Stimulated activated CD4-positive, alpha-beta T cell treated with anti-CD3 and anti-CD28 coated beads, Interleukin-15, amount 100 ng/mL, for 48 hours (primary cell): ENCODE measurements around the gene TMEM42.

Source experiments
- DNase-seq, 2 donors: peaks; one replicate each; pipeline ENCODE4 v3.0.0-alpha.2; 2020; ENCODE audit warnings: low read depth in 2 of 2

TMEM42 gene

DNA sequence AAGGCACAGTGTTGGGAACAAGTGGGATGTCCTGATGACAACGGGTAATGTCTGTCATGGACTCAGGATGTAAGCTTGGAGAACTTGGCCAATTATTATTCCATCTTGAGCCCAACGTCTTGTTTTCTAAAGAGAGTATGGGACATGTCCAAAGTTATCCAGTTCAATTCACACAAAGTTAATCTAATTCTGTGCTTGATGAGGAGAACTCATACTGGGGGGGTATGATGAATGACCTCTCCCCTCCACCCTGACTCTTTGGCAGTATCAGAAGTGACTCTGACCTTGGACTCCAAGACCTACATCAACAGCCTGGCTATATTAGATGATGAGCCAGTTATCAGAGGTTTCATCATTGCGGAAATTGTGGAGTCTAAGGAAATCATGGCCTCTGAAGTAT, 49.0 kb downstream of the TMEM42 start:
- no peak for DNase-seq

DNA sequence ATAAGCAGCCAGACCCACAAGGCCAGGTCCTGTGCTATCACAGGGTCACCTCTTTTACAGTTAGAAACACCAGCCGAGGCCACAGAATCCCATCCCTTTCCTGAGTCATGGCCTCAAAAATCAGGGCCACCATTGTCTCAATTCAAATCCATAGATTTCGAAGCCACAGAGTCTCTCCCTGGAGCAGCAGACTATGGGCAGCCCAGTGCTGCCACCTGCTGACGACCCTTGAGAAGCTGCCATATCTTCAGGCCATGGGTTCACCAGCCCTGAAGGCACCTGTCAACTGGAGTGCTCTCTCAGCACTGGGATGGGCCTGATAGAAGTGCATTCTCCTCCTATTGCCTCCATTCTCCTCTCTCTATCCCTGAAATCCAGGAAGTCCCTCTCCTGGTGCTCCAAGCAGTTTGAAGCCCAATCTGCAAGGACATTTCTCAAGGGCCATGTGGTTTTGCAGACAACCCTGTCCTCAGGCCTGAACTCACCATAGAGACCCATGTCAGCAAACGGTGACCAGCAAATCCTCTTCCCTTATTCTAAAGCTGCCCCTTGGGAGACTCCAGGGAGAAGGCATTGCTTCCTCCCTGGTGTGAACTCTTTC, 52.3 kb downstream of the TMEM42 start:
- peak; percentile 36 to 41 for DNase-seq

DNA sequence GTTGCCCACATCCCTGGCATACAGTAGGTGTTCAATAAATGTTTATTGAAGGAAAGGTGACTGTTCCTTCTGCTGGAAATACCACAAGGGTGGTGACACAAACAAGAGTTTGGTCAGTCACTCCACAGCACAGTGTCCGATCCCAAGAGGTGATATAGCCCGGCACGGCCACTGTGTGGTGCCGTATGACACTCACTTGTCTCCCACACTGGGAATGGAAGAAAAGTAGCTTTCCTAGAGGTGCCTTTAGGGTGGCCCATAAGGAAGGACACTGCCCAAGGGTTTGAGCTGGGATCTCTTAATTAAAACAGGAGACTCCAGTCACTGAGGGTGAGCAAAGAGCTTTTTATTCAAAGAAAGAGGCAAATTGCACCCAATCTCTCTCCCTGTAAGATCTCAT, 53.2 kb downstream of the TMEM42 start:
- DNase-seq, result no peak
